Ovary (tissue), 3 donors: Measurements from ENCODE around the gene PPIF.

Source experiments
- EP300 ChIP-seq: sonication (generic); formaldehyde crosslinking; IDR thresholded peaks from one replicate; pipeline ENCODE4 v1.6.1; 2017; ENCODE audit warnings: antibody characterized with exemption
- POLR2A ChIP-seq: fragments of 450-650 bp; IDR thresholded peaks from one replicate; pipeline ENCODE4 v1.6.1; 2017; ENCODE audit warnings: antibody characterized with exemption, mild to moderate bottlenecking, moderate library complexity
- TF ChIP-seq, protein P1 (sequence below), 3 donors: fragments of 450-650 bp in 2 of 3; fragments of 200-600 bp in 1 of 3; IDR thresholded peaks; one replicate each; pipeline versions ENCODE4 v1.5.1 to v1.8.0; 2016 to 2022; ENCODE audit warnings: antibody characterized with exemption in 3 of 3, mild to moderate bottlenecking in 1 of 3
- donor health status: DM: no; HTN: no; CAD: no.

DNA sequence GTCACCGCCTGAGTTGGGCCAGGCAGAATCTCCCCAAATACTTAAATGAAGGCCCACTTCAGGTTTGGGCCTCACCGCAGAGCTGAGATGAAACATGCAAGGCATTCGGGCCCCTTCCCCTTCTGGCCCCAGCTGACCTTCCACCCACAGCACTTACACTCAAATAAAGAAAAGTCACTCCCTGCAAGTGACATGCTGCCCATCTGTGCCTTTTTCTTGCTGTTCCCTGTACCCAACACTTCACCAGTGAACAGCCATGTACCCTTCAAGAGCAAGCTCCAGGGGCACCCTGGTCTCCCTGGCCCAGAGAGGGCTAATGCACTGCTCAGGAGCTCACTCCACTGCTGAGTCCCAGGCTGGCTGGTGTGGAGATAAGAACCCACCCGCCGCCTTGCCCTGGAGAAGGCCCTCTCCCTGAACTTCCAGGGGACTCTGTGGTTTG is 57.4 kb downstream of the PPIF start:
- TF ChIP-seq, protein P1, sequence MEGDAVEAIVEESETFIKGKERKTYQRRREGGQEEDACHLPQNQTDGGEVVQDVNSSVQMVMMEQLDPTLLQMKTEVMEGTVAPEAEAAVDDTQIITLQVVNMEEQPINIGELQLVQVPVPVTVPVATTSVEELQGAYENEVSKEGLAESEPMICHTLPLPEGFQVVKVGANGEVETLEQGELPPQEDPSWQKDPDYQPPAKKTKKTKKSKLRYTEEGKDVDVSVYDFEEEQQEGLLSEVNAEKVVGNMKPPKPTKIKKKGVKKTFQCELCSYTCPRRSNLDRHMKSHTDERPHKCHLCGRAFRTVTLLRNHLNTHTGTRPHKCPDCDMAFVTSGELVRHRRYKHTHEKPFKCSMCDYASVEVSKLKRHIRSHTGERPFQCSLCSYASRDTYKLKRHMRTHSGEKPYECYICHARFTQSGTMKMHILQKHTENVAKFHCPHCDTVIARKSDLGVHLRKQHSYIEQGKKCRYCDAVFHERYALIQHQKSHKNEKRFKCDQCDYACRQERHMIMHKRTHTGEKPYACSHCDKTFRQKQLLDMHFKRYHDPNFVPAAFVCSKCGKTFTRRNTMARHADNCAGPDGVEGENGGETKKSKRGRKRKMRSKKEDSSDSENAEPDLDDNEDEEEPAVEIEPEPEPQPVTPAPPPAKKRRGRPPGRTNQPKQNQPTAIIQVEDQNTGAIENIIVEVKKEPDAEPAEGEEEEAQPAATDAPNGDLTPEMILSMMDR (IDR thresholded peaks at IDR 0.05), result no peak
- TF ChIP-seq POLR2A, result no peak
- no peak for TF ChIP-seq EP300
